ENCODE measurements around the gene CD70.
"Not testable (repeated sequence)": the region's sequence is repeated elsewhere in the genome, so short reads cannot be mapped to it uniquely, and the experiment has no call there.

The CD70 gene

DNA sequence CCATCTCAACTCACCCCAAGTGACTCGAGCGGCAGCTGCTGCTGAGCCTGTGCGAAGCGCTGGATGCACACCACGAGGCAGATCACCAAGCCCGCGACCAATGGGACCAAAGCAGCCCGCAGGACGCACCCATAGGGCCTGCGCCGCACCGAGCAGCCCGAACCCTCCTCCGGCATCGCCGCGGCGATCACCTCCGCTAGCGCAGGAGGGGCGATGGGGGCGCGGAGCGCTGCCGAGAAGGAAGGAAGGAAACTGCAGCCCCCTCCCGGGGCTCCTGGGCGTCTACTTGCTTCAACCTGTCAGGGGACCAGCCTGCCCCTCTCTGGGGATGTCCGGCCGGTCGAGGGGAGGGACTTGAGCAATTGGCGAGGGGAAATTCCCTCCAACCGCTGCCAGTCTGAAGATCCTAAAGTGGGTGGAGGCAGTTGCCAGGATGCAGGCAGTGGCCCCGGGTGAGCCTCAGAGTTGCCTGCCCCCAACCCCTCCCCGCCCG is at the start of gene CD70:
Gene CD70 (minus strand): TSS at position 324 of the 493 bp plus-strand sequence. CDS start 148 bp downstream, at position 176.
- DNase-seq (ENCODE audit: low read depth in 2 of 2), result peak in 1 of 2 donors; percentile 27

- DNase-seq (ENCODE audit: low read depth in 2 of 2), result not testable (repeated sequence)
Observed at GRCh38 chr19:6640333-6640732, 49.4 kb upstream of the CD70 start.

DNA sequence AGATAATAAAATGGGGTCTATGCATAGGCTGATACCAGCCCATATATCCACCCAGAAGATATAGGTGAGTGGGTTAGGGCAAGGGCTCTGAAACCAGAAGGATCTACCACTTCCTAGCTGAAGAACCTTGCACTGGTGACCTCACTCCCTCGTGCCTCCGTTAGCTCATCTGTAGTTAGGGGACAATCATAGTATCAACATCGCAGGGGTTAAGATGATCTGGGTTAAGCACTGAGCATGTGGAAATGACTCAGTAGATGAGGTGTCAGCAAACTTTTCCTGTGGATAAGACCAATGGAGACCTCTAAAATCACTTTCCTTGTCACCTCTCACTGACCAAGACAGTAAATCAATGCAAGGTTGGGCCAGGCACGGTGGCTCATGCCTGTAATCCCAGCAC is 48.5 kb upstream of the CD70 start:
- DNase-seq (ENCODE audit: low read depth in 2 of 2), result no peak

DNA sequence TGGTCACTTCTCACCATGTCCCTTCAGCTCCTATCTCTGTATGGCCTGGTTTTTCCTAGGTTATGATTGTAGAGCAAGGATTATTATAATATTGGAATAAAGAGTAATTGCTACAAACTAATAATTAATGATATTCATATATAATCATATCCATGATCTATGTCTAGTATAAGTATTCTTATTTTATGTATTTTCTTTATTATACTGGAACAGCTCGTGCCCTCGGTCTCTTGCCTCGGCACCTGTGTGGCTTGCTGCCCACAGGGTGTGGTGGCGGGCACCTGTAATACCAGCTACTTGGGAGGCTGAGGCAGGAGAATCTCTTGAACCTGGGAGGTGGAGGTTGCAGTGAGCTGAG is 42.5 kb upstream of the CD70 start:
- not testable (repeated sequence) for DNase-seq (ENCODE audit: low read depth in 2 of 2)

- peak in 1 of 2 donors; percentile 16 for DNase-seq (ENCODE audit: low read depth in 2 of 2)
Observed at GRCh38 chr19:6632747-6633455, 42.0 kb upstream of the CD70 start.

DNA sequence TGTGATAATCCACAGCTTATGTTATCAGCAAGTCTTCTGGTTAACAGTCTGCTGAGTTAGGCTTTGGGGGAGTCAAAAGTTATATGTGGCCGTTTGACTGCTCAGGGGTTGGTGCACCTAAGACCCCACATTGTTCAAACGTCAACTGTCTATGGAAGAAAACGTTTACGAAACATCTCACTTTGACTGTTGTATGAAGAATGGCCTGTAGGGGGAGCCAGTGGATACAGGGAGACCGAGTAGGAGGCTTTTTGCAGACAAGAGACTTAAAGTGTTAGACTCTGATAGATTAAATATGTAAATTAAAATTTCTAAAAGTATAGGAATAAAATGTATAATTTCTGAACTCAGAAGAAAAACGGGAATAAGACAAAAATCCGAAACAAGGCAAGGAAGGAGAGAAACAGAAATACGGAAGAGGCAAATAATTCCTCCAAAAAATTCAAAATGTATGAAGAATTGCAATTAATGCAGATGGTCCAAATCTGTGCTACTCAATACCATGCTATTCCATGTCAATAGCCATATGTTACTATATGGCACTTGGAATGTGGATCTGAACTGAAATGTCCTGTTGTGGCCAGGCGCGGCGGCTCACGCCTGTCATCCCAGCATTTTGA is 41.2 kb upstream of the CD70 start:
- DNase-seq (ENCODE audit: low read depth in 2 of 2), result peak; percentile 50 to 80

- DNase-seq (ENCODE audit: low read depth in 2 of 2), result no peak
Observed at GRCh38 chr19:6626764-6627163, 35.8 kb upstream of the CD70 start.

- DNase-seq (ENCODE audit: low read depth in 2 of 2), result no peak
Observed at GRCh38 chr19:6617374-6617773, 26.4 kb upstream of the CD70 start.

GRCh38 chr19:6616011-6616410 is 25.1 kb upstream of the CD70 start:
- no peak for DNase-seq (ENCODE audit: low read depth in 2 of 2)

- no peak for DNase-seq (ENCODE audit: low read depth in 2 of 2)
Observed at GRCh38 chr19:6613711-6614110, 22.8 kb upstream of the CD70 start.

DNA sequence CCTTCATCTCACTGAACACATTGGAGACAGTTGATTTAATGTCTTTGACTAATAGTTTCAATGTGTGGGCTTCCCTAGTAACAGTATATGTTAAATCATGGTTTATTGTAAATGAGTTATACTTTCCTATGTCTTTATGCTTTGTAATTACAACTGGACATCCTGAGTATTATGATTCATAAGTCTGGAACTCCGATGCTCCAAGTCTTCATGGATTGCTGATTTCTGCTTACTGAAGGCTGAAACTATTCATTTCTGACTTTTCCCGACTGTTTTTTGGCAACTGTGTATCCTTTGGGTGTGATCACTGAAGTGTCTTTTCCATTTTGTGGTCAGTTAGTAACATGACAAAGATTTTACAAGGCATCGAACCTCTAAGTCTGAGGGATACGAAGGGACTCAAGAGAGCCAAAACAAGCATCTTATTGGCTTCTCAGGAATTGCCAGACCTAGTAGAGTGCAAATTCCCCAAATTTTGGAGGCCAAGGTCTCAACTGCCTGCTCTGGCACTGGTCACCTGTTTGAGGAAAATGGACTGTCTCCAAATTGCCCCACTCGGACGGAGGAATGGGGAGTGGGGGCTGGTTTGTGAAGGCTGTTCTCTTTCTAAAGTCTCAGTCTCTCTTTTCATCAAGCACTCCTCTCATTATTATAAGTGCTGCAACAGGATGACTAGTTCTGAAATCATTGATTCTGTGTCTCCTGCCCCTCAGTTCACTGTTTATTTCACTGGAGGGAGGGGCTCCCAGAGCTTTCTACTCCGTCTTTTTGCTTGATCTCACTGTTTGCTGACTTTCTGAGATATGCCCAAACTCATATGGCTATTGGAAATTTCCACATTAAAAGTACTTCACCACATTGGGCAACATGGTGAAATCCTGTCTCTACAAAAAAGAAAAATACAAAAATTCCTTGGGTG is 20.2 kb upstream of the CD70 start:
- DNase-seq (ENCODE audit: low read depth in 2 of 2), result no peak

DNA sequence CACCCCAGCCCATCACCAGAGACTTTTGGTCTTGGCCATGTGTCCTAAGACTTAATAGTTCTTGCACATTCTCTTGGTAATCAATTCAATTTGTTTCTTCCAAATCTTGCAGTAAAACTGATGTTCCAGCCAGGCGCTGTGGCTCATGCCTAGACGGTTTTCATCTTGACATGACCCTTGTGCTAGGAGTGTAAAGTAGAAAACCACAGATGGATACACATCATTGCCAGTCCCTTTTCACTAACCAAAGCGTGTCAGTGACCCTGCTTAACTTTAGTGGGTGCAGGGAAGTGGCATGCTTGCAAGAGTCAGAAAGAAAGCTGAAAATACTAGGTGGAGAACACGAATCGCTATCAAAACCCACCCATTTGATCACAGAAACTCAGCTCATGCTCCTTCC is 18.0 kb upstream of the CD70 start:
- no peak for DNase-seq (ENCODE audit: low read depth in 2 of 2)

DNA sequence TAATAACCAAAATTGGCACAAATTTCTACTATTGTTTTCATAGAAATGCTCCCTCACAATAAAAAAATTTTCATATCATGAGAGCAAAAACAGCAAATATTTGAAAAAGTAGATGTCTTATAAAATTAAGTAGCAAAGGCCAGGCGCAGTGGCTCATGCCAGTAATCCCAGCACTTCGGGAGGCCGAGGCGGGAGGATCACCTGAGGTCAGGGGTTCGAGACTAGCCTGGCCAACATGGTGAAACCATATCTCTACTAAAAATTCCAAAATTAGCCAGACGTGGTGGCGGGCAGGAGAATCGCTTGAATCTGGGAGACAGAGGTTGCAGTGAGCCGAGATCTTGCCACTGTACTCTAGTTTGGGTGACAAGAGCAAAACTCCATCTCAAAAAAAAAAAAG is 17.2 kb upstream of the CD70 start:
- not testable (repeated sequence) for DNase-seq (ENCODE audit: low read depth in 2 of 2)

DNA sequence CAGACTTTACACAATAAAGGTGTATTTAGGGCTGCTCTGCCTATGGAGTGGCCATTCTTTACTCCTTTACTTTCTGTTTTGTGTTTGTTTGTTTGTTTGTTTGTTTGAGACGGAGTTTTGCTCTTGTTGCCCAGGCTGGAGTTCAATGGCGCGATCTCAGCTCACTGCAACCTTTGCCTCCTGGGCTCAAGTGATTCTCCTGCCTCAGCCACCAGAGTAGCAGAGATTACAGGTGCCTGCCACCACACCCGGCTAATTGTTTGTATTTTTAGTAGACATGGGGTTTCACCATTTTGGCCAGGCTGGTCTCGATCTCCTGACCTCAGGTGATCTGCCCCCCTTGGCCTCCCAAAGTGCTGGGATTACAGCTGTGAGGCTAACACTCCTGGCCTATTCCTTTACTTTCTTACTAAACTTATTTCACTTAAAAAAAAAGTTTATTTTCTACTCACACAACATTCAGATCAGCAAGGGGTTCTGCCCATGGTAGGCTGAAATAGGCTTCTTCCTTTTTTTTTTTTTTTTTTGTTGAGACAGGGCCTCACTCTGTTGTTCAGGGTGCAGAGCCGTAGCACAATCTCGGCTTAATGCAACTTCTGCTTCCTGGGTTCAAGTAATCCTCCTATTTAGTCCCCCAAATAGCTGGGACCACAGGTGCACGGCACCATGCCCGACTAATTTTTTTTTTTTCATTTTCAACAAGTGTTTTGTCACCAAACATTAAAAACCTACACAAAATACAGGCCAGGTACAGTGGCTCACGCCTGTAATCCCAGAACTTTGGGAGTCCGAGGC is 15.5 kb upstream of the CD70 start:
- not testable (repeated sequence) for DNase-seq (ENCODE audit: low read depth in 2 of 2)

DNA sequence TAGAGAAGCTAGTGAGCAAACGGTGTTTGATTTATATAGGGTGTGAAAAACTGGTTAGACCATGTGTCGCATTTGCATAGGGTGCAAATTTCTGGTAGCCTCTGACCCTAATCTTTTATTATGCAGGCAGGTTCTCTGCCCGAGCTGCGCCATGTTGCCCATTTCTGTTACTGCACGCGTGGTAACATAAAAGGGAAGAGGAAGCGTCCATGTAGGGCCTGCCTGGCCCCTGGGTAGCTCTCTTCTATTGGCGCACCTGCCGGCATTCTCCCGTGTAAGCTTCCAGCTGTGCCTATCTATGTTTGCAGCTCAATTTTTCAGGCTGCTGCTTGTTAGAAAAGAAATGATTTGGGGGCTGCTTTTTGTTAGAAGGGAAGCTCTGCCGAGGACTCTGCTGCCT is 14.0 kb upstream of the CD70 start:
- DNase-seq (ENCODE audit: low read depth in 2 of 2), result no peak

- no peak for DNase-seq (ENCODE audit: low read depth in 2 of 2)
Observed at GRCh38 chr19:6602729-6603114, 11.8 kb upstream of the CD70 start.

DNA sequence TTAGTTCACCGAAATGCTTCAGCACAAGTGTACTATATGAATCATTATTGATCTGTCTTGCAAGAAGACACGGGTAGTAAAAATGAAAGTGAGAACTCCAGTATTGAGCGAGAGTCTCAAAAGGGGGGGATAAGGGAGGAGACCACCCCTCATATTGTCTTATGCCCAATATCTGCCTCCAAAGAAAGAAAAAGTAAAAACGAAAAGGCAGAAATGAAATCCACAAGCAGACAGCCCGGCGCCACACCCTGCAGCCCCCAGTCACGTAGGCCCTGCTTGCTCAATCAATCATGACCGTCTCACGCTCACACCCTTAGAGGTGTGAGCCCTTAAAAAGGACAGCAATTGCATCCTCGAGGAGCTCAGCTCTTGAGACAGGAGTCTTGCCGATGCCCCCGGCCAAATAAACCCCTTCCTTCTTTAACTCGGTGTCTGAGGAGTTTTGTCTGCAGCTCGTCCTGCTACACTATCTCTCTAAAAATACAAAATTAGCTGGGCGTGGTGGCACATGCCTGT is 10.6 kb upstream of the CD70 start:
- DNase-seq (ENCODE audit: low read depth in 2 of 2), result not testable (repeated sequence)

DNA sequence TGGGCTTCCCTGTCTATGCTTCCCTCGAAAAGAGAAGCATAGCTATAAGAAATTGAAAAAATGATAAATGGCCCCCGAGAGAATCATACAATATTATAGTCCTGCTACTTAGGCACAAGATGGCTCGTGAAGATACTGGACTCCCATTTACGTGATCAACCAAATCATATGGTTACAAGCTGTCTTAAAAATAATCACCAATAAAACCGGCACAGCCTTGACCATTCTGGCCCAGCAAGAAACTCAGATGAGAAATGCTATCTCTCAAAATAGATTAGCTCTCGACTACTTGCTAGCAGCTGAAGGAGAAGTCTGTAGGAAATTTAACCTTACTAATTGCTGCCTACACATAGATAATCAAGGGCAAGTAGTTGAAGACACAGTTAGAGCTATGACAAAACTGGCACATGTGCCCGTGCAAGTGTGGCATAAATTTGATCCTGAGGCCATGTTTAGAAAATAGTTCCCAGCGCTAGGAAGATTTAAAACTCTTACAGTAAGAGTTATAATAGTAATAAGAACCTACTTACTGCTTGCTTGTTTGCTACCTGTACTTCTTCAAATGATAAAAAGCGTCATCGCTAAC is 10.1 kb upstream of the CD70 start:
- DNase-seq (ENCODE audit: low read depth in 2 of 2), result not testable (repeated sequence)

- DNase-seq (ENCODE audit: low read depth in 2 of 2), result no peak
Observed at GRCh38 chr19:6599866-6600454, 9.0 kb upstream of the CD70 start.

DNA sequence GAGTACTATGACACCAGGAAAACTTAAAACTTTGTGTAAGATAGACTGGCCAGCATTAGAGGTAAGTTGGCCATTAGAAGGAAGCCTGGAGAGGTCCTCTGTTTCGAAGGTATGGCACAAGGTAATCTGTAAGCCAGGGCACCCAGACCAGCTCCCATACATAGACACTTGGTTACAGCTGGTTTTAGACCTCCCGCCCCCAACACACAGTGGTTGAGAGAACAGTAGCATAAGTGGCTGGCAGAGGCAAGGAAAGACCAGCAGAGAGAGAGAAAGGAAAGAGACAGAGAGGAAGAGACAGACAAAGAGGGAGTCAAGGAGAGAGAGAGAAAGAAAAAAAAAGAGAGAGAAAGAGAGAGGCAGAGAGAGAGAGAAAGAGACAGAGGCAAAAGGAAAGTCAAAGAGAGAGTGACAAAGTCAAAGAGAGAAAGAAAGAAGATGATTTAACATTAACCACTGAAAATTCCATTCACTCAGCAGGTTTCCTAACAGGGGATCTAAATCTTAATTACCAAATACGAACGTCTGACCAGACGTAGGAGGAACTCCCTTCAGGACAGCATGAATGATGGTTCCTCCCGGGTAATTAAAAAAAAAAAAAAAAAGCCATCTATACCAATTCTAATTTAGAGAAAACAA is 7.4 kb upstream of the CD70 start:
- not testable (repeated sequence) for DNase-seq (ENCODE audit: low read depth in 2 of 2)

Measured in stimulated activated CD8-positive, alpha-beta memory T cell treated with anti-CD3 and anti-CD28 coated beads, Interleukin-7, amount 100 ng/mL, for 4 hours (primary cell).